Measurements from ENCODE around the gene ENAH.

GRCh38 chr1:225451840-225452515 is 200.9 kb downstream of the ENAH start:
- TF ChIP-seq, protein P1, sequence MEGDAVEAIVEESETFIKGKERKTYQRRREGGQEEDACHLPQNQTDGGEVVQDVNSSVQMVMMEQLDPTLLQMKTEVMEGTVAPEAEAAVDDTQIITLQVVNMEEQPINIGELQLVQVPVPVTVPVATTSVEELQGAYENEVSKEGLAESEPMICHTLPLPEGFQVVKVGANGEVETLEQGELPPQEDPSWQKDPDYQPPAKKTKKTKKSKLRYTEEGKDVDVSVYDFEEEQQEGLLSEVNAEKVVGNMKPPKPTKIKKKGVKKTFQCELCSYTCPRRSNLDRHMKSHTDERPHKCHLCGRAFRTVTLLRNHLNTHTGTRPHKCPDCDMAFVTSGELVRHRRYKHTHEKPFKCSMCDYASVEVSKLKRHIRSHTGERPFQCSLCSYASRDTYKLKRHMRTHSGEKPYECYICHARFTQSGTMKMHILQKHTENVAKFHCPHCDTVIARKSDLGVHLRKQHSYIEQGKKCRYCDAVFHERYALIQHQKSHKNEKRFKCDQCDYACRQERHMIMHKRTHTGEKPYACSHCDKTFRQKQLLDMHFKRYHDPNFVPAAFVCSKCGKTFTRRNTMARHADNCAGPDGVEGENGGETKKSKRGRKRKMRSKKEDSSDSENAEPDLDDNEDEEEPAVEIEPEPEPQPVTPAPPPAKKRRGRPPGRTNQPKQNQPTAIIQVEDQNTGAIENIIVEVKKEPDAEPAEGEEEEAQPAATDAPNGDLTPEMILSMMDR (IDR thresholded peaks at IDR 0.05) = no peak
- no peak for TF ChIP-seq POLR2A (IDR thresholded peaks at IDR 0.05)

Measured in gastroesophageal sphincter (tissue), 3 donors.